ENCODE measurements around the gene VPS18.

The VPS18 gene

DNA sequence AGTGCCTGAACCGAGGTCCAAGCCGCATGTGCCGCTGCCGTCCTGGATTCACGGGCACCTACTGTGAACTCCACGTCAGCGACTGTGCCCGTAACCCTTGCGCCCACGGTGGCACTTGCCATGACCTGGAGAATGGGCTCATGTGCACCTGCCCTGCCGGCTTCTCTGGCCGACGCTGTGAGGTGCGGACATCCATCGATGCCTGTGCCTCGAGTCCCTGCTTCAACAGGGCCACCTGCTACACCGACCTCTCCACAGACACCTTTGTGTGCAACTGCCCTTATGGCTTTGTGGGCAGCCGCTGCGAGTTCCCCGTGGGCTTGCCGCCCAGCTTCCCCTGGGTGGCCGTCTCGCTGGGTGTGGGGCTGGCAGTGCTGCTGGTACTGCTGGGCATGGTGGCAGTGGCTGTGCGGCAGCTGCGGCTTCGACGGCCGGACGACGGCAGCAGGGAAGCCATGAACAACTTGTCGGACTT is 42.0 kb downstream of the VPS18 start:
- TF ChIP-seq, protein P1, sequence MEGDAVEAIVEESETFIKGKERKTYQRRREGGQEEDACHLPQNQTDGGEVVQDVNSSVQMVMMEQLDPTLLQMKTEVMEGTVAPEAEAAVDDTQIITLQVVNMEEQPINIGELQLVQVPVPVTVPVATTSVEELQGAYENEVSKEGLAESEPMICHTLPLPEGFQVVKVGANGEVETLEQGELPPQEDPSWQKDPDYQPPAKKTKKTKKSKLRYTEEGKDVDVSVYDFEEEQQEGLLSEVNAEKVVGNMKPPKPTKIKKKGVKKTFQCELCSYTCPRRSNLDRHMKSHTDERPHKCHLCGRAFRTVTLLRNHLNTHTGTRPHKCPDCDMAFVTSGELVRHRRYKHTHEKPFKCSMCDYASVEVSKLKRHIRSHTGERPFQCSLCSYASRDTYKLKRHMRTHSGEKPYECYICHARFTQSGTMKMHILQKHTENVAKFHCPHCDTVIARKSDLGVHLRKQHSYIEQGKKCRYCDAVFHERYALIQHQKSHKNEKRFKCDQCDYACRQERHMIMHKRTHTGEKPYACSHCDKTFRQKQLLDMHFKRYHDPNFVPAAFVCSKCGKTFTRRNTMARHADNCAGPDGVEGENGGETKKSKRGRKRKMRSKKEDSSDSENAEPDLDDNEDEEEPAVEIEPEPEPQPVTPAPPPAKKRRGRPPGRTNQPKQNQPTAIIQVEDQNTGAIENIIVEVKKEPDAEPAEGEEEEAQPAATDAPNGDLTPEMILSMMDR (IDR thresholded peaks at IDR 0.05; ENCODE audit: extremely low read depth, missing control alignments), result no peak
- no peak for DNase-seq (ENCODE audit: low spot score)

DNA sequence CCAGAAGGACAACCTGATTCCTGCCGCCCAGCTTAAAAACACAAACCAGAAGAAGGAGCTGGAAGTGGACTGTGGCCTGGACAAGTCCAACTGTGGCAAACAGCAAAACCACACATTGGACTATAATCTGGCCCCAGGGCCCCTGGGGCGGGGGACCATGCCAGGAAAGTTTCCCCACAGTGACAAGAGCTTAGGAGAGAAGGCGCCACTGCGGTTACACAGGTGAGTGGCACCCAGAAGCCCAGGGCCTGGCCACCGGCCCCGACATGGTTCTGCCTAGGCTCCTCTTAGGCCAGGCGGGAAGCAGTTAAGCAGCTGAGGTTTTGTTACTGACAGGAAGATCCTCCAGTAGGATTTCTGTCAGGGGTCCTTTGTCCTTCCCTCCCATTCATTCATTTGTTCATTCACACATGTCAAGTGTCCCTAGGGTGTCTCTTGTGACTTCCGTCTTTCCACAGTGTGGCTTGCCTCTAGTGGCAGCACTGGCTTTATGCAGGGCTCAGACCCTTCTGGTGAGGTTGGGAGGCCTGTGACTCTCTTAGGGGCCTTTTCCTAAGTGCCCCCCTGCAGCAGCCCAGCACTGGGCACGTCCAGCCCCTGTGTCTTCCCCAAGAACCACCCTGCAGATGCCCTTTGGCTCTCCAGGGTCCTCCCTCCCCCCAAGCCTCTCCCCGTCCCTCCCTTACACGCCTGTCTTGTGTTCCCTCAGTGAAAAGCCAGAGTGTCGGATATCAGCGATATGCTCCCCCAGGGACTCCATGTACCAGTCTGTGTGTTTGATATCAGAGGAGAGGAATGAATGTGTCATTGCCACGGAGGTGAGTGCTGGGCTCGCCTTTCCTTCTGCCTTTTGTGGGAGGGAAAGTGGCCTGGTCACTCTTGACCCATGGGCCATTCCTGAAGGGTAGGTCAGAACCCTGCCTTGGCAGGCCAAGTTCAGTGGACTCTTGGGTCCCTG is 42.7 kb downstream of the VPS18 start:
- TF ChIP-seq, protein P1 (IDR thresholded peaks at IDR 0.05; ENCODE audit: extremely low read depth, missing control alignments), result no peak
- no peak for DNase-seq (ENCODE audit: low spot score)

DNA sequence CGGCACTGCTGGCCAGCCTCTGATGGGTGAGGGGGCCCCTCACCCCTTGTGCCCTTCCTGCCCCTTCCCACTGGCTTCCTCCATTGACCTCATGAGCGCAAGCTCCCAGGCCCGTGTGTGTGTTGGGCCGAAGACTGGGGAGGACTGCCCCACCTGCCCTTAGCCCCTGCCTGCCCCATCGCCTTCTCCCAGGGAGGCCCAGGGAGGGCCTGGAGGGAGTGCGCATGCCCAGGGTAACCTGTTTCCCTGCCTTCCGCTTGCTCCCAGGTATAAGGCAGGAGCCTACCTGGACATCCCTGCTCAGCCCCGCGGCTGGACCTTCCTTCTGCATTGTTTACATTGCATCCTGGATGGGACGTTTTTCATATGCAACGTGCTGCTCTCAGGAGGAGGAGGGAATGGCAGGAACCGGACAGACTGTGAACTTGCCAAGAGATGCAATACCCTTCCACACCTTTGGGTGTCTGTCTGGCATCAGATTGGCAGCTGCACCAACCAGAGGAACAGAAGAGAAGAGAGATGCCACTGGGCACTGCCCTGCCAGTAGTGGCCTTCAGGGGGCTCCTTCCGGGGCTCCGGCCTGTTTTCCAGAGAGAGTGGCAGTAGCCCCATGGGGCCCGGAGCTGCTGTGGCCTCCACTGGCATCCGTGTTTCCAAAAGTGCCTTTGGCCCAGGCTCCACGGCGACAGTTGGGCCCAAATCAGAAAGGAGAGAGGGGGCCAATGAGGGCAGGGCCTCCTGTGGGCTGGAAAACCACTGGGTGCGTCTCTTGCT is 43.7 kb downstream of the VPS18 start:
- TF ChIP-seq, protein P1 (IDR thresholded peaks at IDR 0.05; ENCODE audit: extremely low read depth, missing control alignments), result no peak
- DNase-seq (ENCODE audit: low spot score), result no peak

DNA sequence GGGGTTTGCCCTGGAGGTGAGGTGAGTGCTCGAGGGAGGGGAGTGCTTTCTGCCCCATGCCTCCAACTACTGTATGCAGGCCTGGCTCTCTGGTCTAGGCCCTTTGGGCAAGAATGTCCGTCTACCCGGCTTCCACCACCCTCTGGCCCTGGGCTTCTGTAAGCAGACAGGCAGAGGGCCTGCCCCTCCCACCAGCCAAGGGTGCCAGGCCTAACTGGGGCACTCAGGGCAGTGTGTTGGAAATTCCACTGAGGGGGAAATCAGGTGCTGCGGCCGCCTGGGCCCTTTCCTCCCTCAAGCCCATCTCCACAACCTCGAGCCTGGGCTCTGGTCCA is 44.3 kb downstream of the VPS18 start:
- TF ChIP-seq, protein P1 (IDR thresholded peaks at IDR 0.05; ENCODE audit: extremely low read depth, missing control alignments), result no peak
- DNase-seq (ENCODE audit: low spot score), result no peak

DNA sequence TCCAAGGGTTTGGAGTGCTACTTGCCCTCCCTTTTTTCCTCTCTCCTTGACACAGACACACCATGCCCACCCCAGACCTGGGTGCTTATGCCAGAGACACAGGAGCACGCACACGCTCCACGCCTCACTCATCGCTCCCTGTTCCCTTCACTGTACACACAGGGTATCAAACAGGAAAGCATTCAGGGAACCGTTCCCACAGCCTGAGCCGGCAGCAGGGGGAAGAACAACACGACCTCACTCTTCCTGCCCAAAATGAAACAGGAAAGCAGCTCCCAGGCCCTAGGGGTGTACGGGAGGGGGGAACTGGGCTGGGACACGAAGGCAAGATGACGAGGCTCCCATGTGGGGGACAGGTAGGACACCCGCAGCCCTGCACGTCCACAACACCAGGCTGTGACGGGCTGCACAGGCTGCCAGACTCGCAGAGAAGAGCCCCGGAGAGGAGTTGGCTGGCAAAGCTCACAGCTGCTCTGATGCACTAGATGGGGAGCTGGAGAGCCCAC is 46.1 kb downstream of the VPS18 start:
- TF ChIP-seq, protein P1 (IDR thresholded peaks at IDR 0.05; ENCODE audit: extremely low read depth, missing control alignments), result no peak
- peak; percentile 64 for DNase-seq (ENCODE audit: low spot score)

DNA sequence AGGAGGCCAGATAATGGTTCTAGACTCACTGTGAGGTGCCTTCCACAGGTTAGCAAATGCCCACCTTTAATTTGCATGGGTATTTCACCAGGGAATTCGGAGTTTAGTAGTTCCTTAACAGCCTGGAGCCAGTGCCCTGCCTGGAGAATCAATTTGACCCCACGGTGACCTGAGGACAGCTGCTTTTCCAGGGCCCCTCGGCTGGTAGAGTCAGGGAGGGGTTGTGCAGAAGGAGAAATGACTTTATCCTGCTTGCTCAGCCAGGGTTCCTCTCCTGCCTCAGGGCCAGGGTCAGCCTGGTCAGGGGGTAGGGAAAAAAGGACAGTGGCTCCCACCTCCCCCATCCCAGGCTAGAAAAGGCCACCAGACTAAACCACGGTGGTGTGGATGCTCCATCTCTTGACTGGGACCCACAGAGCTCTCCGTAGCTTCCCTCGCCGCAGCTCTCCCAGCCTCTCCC is 46.8 kb downstream of the VPS18 start:
- TF ChIP-seq, protein P1 (IDR thresholded peaks at IDR 0.05; ENCODE audit: extremely low read depth, missing control alignments), result no peak
- no peak for DNase-seq (ENCODE audit: low spot score)

Measured in GM20000 (cell line).